ENCODE data around the gene PARD3.

PARD3 gene

GRCh38 chr10:34241226-34242000 lies 573.7 kb downstream of the PARD3 start:
- TF ChIP-seq FOXP2 (optimal IDR thresholded peaks at IDR 0.05; ENCODE audit: borderline replicate concordance, extremely low read depth, extremely low read length, insufficient read depth) (no peak), SIN3A (IDR thresholded peaks at IDR 0.05; ENCODE audit: borderline replicate concordance, insufficient read depth, low read length) (no peak), REST (IDR thresholded peaks at IDR 0.05; ENCODE audit: insufficient read depth in 1 of 2, low read depth in 2 of 2, low read length in 2 of 2) (no peak), POLR2AphosphoS5 (IDR thresholded peaks at IDR 0.05; ENCODE audit: low read depth, low read length) (no peak), TAF1 (IDR thresholded peaks at IDR 0.05; ENCODE audit: borderline replicate concordance, insufficient read depth, low read length) (no peak)

- TF ChIP-seq SIN3A (IDR thresholded peaks at IDR 0.05; ENCODE audit: borderline replicate concordance, insufficient read depth, low read length) (no peak), POLR2AphosphoS5 (IDR thresholded peaks at IDR 0.05; ENCODE audit: low read depth, low read length) (no peak), REST (IDR thresholded peaks at IDR 0.05; ENCODE audit: insufficient read depth in 1 of 2, low read depth in 2 of 2, low read length in 2 of 2) (no peak), FOXP2 (optimal IDR thresholded peaks at IDR 0.05; ENCODE audit: borderline replicate concordance, extremely low read depth, extremely low read length, insufficient read depth) (no peak), TAF1 (IDR thresholded peaks at IDR 0.05; ENCODE audit: borderline replicate concordance, insufficient read depth, low read length) (no peak)
Observed at GRCh38 chr10:34240039-34240438, 575.1 kb downstream of the PARD3 start.

- TF ChIP-seq TAF1 (IDR thresholded peaks at IDR 0.05; ENCODE audit: borderline replicate concordance, insufficient read depth, low read length) (no peak), REST (IDR thresholded peaks at IDR 0.05; ENCODE audit: insufficient read depth in 1 of 2, low read depth in 2 of 2, low read length in 2 of 2) (no peak), SIN3A (IDR thresholded peaks at IDR 0.05; ENCODE audit: borderline replicate concordance, insufficient read depth, low read length) (no peak), FOXP2 (optimal IDR thresholded peaks at IDR 0.05; ENCODE audit: borderline replicate concordance, extremely low read depth, extremely low read length, insufficient read depth) (no peak)
Observed at GRCh38 chr10:34237898-34238455, 577.1 kb downstream of the PARD3 start.

- TF ChIP-seq SIN3A (IDR thresholded peaks at IDR 0.05; ENCODE audit: borderline replicate concordance, insufficient read depth, low read length) (no peak), REST (IDR thresholded peaks at IDR 0.05; ENCODE audit: insufficient read depth in 1 of 2, low read depth in 2 of 2, low read length in 2 of 2) (no peak), POLR2AphosphoS5 (IDR thresholded peaks at IDR 0.05; ENCODE audit: low read depth, low read length) (no peak), FOXP2 (optimal IDR thresholded peaks at IDR 0.05; ENCODE audit: borderline replicate concordance, extremely low read depth, extremely low read length, insufficient read depth) (no peak), TAF1 (IDR thresholded peaks at IDR 0.05; ENCODE audit: borderline replicate concordance, insufficient read depth, low read length) (no peak)
Observed at GRCh38 chr10:34236931-34237330, 578.2 kb downstream of the PARD3 start.
